Left ventricle myocardium inferior (tissue), 1 donor: ENCODE results near the gene SLC15A3. TPM values are rescaled to one million over a fixed set of nuclear protein-coding genes. Genes with fewer than 3 reads are reported as not detected.

Experiments
- DNase-seq: peaks from one replicate; pipeline ENCODE4 v3.0.0-alpha.2; 2020
- H3K27ac ChIP-seq: fragments of 200-600 bp; replicated peaks from 2 replicates; pipeline ENCODE4 v1.8.0; 2021
- H3K27me3 ChIP-seq: fragments of 200-600 bp; 2 replicates; pipeline ENCODE4 v1.8.0; 2021; ENCODE audit warnings: low read depth
- H3K36me3 ChIP-seq: fragments of 200-600 bp; 2 replicates; pipeline ENCODE4 v1.8.0; 2021
- H3K4me1 ChIP-seq: fragments of 200-600 bp; 2 replicates; pipeline ENCODE4 v1.8.0; 2021
- H3K4me3 ChIP-seq: fragments of 200-600 bp; 2 replicates; pipeline ENCODE4 v1.8.0; 2021; ENCODE audit warnings: mild to moderate bottlenecking, moderate library complexity
- H3K9me3 ChIP-seq: fragments of 200-600 bp; replicated peaks from 2 replicates; pipeline ENCODE4 v1.8.0; 2021
- intact Hi-C: fragments of 100-400 bp; cut with micrococcal nuclease; formaldehyde crosslinking; loops from one replicate; pipeline ENCODE4 v1.11.0; 2022
- total RNA-seq: library from RNA; stranded (reverse); fragmentation: NEBNext Ultra II Directional; extraction: Animal tissue kit (Norgen Biotek cat#: 25700); gene quantifications from one replicate; pipeline ENCODE4 v1.2.1, GENCODE V29; 2021
- TF ChIP-seq, protein P1 (sequence below): fragments of 200-600 bp; IDR thresholded peaks from 2 replicates; pipeline ENCODE4 v1.8.0; 2021; ENCODE audit warnings: antibody characterized with exemption, mild to moderate bottlenecking, borderline replicate concordance
- donor health status: DM: no; HTN: yes; CAD: no; lungs with severe emphysema.

SLC15A3 gene
- total RNA-seq, 1 donor from 2014 or later: 15.4 TPM

DNA sequence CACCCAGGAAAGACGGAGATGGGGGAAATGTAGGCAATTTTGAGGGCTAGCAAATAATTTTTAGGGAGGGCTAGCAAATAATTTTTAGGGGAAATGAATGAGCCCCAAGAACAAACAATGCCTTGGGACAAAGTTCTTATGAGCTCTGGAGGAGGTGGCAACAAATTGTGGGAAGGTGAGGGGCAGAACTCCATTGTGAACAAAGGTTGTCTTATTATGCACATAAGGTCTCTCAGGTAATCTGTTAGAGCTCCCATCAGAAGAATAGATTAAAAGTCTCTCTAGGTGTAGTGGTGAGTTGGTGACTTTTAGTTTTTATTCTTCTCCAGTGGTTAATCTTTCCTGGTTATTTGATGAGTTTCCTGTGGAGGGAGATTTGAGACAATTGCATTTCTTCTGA lies 43.2 kb downstream of the SLC15A3 start:
- Histone ChIP-seq H3K4me3 (no peak overlapping the region), H3K27ac (no peak overlapping the region), H3K36me3 (peaks cover under 1% of the 10 kb centered on the region), H3K9me3 (no peaks in the 10 kb centered on the region), H3K27me3 (no peaks in the 10 kb centered on the region), H3K4me1 (peaks cover 64% of the 10 kb centered on the region)
- TF ChIP-seq, protein P1, sequence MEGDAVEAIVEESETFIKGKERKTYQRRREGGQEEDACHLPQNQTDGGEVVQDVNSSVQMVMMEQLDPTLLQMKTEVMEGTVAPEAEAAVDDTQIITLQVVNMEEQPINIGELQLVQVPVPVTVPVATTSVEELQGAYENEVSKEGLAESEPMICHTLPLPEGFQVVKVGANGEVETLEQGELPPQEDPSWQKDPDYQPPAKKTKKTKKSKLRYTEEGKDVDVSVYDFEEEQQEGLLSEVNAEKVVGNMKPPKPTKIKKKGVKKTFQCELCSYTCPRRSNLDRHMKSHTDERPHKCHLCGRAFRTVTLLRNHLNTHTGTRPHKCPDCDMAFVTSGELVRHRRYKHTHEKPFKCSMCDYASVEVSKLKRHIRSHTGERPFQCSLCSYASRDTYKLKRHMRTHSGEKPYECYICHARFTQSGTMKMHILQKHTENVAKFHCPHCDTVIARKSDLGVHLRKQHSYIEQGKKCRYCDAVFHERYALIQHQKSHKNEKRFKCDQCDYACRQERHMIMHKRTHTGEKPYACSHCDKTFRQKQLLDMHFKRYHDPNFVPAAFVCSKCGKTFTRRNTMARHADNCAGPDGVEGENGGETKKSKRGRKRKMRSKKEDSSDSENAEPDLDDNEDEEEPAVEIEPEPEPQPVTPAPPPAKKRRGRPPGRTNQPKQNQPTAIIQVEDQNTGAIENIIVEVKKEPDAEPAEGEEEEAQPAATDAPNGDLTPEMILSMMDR: no peak
- DNase-seq: no peak
- intact Hi-C loops: no loop called here

DNA sequence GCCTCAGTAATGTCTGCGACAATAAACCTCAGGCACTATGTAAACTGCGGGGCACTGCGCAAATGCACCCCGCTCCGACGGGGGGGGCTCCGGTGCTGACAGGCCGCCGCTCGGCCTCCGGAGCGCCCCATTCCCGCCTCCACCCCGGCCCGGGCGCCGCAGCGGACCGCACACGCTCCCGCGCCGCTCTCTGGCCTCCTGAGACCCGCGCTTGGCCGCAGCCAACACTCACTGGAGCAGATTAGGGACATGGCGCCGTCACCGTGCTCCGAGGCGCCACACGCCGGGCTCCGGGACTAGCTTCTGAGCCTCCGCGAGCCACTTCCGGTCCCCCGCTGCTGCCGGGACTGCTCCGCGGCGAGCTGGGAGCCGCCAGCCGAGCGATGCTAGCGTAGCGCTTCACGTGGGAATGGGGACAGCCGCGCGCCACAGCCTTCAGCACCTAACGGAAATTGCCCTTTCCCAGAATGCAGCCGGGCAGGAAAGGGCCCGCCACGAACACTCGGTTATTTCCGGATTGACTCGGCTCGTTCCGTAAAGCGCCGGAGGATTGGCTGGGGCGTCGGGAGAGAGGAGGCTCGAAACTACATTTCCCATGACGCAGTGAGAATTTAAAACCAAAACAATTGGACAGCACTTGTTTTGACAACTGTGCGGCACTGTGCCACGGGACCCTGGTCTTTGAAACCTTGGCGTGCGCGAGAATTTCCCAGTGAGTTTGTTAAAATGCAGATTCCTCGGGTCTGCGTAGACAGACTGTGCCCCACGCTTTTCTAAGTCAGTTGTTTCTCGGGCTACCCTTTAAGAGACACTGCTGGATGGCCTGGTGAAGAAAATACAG lies 45.6 kb downstream of the SLC15A3 start, which contains the start of gene PRPF19:
Gene PRPF19, minus strand, starts transcription at position 454 of the 841 bp plus-strand sequence. Its CDS starts 203 bp downstream, at position 251.
- peaks cover 25% of the 10 kb centered on the region for H3K36me3 ChIP-seq
- peak within 1 kb of the TSS; percentile 90 for H3K4me3 ChIP-seq
- peak within 1 kb of the TSS; percentile 94 for H3K27ac ChIP-seq
- intact Hi-C loops: no loop called here
- H3K9me3 ChIP-seq: no peaks in the 10 kb centered on the region
- TF ChIP-seq, protein P1: no peak
- peak; percentile 97 for DNase-seq
- peaks cover 49% of the 10 kb centered on the region for H3K4me1 ChIP-seq
- no peaks in the 10 kb centered on the region for H3K27me3 ChIP-seq

DNA sequence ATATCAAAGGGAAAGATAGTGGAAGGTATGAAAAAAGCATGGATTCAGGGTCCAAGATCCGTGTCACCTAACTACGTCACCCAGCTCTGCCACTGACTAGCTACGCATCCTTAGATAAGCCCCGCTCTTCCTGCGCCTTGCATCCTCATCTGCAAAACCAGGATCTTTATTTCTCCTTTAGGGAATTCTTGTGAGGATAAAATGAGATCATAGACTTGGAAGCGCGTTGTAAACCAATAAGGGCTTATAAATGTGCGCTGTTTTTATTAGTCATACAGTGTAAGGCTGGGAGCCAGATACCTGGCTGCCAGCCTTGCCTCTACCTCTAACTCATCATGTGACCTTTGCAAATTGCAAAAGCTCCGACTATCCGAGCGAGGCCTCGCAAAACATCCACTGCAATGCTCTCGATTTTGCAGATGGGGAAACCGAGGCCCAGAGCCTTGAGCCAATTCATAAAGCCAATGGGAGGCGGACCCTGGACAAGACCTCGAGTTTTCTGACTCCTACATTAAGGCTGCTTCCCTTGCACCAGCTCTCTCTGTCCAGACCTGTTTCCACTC lies 46.3 kb downstream of the SLC15A3 start:
- TF ChIP-seq, protein P1: no peak
- no peaks in the 10 kb centered on the region for H3K9me3 ChIP-seq
- no peaks in the 10 kb centered on the region for H3K27me3 ChIP-seq
- DNase-seq: no peak
- peaks cover 32% of the 10 kb centered on the region for H3K36me3 ChIP-seq
- H3K4me1 ChIP-seq: peaks cover 49% of the 10 kb centered on the region
- peak overlapping the region; percentile 94 for H3K27ac ChIP-seq
- intact Hi-C loops: no loop called here
- peak overlapping the region; percentile 90 for H3K4me3 ChIP-seq

DNA sequence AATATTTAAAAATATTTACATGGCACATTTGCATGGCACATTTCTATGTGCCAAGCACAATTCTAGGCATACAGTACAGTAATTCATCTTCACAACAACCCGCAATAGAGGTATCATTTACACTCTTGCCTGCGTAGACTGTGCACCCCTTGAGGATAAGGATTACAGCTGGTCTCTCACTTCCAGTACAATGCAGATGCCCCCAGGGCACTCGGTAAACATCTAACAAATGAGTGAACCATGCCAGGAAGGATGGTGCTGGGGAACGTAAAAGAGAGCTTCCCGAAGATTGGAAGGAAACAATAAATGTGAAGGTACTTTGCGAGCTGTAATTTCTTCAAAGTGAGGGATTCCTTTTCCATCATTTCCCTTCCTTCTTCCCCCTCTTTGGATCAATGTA lies 46.9 kb downstream of the SLC15A3 start:
- Histone ChIP-seq H3K4me3 (peak overlapping the region; percentile 90), H3K36me3 (peaks cover 38% of the 10 kb centered on the region), H3K9me3 (no peaks in the 10 kb centered on the region), H3K4me1 (peaks cover 48% of the 10 kb centered on the region), H3K27ac (peak overlapping the region; percentile 94), H3K27me3 (no peaks in the 10 kb centered on the region)
- DNase-seq: no peak
- TF ChIP-seq, protein P1: no peak
- intact Hi-C loops: no loop called here

DNA sequence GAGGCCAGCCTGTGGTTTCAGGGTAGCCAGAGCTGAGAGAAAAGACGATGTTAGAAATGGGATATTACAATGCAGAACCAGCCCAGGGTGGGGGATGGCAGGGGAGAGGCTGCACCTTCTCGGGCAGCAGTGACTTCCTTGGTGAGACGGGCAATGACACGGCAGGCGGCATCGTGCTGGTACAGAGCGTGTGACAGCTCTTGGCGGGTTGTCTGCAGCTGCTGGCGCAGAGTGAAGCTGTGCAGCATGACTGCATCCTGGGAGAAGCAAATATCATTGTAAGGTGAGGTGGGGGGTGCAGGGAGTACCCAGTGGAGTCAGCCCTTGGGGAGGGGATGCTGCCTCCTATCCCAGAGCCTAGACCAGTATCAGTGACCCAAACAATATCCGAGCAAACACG lies 49.4 kb downstream of the SLC15A3 start:
- no peak for DNase-seq
- Histone ChIP-seq H3K9me3 (no peaks in the 10 kb centered on the region), H3K27ac (no peak overlapping the region), H3K36me3 (peaks cover 59% of the 10 kb centered on the region), H3K4me3 (no peak overlapping the region), H3K27me3 (no peaks in the 10 kb centered on the region), H3K4me1 (peaks cover 53% of the 10 kb centered on the region)
- intact Hi-C loops: no loop called here
- TF ChIP-seq, protein P1: no peak
